ENCODE data around the gene ANKLE2.
"Not testable (repeated sequence)": the region's sequence is repeated elsewhere in the genome, so short reads cannot be mapped to it uniquely, and the experiment has no call there.

ANKLE2 gene

DNA sequence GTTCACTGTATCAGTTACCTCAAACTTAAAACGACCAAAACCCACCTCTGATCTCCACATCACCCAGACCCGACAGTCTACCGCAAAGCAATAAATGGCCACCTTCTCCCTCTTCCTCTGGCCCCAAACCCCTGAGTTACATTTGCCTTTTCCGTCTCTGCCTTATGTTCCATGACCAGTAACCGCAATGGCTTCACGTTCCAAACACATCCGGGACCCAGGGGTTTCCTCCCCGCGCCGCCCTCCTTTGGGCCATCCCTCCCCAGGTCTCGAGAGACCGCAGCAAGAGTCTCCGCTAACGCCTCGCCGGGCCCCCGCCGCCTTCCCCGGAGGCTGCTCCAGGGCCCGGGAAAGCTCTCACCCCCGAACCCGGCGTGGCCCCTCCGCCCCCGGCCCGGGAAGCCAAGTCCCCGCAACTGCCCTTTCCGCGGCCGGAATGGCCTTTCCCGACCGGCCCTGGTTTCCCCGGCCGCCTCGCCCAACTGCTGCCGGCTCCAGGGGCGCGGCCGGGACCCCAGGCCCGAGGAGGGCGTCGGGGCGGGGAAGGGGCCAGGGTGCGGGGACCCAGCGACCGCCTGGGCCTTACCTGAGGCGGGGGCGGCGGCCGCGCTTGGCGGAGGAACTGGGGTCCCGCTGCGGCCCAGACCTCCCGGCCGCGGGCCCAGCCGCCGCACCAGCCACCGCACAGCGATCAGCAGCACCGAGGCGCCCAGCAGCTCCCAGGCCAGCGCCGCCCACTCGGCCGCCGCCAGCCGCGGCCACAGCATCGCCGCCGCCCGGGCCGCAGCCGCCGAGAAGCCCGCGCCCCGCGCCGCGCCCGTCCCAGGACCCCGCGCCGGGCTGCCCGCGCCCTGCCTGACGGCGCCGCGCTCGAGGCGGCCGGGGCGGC, at the start of gene ANKLE2:
Gene ANKLE2 (minus strand): TSS at position 801 of the 889 bp plus-strand sequence. CDS start 34 bp downstream, at position 767.
- peak; percentile 62 for DNase-seq

- DNase-seq, result not testable (repeated sequence)
Measured at GRCh38 chr12:132809391-132809790, 47.8 kb upstream of the ANKLE2 start.

DNA sequence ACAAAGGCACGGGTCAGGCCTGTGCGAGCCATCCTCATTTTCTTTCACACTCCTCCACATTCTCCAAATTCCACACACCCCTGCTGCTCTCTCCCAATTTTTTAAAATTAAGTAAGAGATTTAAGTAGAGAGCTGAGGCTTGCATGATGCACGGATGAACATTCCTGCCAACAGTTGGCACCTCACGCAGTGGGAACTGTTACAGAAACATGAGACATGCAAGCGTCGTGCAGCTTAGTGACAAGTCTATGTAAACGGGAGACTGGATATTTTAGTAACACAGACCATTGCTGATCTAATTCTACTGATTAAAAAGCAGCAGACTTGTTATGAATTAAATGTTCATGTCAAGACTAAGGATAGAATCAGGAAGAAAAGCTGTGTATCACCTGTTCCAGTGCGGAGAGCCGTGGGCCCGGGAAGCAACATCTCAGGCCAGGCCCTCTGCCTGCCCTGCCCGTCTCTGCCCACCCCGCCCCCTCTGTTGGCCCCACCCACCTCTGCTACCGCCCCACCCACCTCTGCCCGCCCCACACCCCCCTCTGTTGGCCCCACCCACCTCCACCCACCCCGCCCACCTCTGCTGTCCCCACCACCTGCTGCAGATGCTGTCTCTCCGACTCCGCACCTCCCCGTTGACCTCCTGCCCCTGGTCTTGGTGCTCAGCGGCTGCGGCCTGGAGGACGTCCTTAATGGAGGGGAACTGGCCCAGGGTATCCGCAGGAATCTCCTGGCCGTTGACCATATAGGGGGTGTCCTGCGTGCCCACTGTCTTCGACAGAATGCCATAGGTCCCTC, 45.9 kb upstream of the ANKLE2 start:
- DNase-seq, result no peak

- no peak for DNase-seq
Measured at GRCh38 chr12:132806857-132807256, 45.2 kb upstream of the ANKLE2 start.

GRCh38 chr12:132804426-132804861, 42.8 kb upstream of the ANKLE2 start:
- DNase-seq, result no peak

DNA sequence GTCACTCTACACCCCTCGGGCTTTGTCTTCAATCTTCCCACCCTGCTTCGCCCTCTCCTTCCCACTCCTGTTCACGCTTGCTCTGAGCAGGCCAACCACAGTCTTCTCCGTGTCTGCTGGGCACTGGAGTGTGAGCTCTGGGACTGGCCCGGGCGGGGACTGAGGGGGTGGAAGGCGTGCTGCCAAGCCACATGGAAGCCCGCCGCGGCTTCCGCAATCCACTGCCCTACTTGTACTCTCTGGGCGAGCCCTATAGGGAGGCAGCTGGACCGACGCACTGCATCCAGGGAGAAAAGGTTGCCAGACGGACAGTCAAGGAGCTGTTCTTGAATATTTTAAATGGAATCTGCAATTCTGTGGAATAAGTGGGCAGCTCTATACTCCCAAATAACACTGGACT, 42.3 kb upstream of the ANKLE2 start:
- no peak for DNase-seq

DNA sequence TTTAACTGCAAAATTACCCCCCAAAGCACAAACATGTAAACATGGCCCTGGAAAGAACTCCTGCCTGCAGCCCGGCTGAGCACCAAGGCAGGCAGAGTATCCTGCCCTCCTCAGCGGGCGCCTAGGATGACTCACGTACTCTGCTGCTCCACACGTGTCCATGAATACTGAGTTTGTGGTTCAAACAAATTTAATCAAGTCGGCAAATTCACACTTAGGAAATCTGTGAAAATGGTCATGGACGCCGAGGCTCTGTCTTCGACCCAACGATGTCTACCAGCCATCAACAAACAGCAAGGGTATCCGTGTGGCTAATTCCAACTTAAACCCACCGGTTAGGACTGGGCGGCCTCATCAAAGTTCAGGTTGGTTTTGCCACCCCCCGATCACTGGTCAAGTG, 41.5 kb upstream of the ANKLE2 start:
- DNase-seq, result no peak

DNA sequence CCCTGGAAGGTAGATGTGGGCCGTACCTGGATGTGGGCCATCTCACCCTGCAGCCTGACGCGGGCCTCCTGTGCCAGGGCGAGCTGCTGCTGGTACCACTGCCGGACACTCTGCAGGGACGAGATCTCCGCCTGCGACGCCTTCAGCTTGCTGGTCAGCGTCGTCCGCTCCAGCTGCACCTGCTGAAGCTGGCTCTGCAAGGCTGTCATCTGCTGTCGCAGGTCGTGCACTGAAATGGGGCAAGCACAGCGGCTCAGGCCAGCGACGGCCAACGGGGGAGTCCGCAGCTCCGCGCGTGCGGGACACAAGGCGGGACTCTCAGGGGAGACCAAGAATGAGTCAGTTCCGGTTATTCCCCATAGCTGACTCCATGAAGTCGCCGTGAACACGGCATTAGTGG, 40.1 kb upstream of the ANKLE2 start:
- DNase-seq, result no peak

DNA sequence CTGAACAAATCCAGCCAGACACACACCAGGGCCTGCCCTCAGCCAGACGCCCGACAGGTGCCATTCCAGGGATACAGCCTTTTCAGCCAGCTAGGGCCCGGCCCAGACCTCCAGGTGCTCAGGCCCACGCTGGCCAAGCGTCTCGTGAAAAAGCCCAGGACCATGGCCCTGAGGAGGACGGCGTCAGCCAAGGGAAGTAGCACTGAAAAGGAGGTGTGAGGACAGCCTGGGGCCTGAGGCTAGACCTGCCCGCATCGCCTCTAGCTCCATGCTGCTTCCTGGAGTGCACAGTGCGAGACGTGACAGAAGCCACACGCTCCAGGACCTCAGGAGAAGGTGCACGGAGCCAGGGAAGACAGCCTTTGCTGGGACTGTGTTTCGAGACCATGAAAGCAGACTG, 37.2 kb upstream of the ANKLE2 start:
- DNase-seq, result no peak

- DNase-seq, result no peak
Measured at GRCh38 chr12:132797820-132798570, 36.4 kb upstream of the ANKLE2 start.

DNA sequence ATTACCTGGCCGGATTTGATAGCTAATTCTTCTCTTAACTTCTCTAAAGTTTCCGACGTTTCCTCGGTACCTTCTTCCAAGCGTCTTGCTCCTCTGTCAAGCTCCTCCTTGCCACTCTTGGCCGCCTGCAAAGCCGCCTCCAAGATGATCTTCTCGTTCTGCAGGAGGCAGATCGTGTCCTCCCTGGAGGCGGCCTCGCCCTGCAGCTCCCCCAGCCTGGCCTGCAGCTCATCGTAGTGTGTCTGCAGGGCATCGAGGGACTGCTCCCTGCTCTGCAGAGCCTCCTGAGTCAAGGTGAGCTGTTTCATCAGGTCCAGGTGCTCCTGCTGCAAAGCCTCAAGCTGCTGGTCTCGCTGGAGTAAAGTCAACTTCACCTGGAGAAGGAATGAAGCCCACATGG, 34.2 kb upstream of the ANKLE2 start:
- DNase-seq, result no peak

GRCh38 chr12:132791940-132792339, 30.3 kb upstream of the ANKLE2 start:
- not testable (repeated sequence) for DNase-seq

DNA sequence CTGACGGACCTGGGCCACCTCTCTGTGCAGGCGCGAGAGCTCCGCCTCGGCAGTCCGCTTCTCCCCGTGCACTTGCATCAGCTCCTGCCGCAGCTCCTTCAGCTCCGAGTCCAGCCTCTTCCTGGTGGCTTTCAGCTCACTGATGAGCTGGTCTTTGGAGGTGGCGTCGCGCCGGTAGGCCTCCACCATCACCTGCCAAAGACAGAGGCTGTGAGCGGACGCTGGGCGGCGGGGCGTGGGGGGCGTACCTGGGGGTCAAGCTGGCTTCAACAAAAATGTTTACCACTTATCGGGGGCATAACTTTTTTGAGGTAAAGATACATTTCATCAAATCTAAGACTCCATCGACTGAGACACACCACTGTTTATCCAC, 27.5 kb upstream of the ANKLE2 start:
- DNase-seq, result no peak

DNA sequence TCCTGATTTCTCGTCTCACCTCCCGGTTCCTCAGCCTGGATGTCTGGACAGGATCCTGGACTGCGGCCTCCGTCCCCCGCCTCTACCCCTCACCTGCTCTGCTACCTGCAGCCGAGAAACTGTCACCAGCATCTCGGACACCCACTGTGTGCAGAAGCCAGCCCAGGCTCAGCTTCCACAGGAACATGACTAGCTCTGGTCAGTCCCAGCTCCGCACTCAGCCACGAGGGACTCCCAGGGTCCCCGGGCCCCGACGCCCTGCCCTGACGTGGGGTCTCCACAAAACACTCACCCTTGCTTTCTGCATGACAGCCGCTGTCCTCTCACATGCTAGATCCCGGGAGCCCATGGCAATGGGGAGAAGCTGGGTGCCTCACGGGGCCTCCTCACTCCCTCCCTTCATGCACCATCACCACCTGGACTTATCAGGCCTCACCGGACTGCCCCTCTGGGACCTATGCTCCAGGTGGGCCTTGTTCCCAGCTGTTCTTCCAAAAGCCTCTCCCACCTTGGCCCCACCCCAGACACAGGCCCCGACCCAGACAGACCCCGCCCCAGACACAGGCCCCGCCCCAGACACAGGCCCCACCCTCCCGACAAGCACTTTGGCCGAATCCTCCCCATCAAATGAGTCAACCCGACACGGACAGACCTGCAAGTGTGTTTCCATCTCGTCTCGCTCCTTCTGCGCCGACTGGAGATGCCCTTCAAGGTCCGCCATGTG, 26.9 kb upstream of the ANKLE2 start:
- no peak for DNase-seq

DNA sequence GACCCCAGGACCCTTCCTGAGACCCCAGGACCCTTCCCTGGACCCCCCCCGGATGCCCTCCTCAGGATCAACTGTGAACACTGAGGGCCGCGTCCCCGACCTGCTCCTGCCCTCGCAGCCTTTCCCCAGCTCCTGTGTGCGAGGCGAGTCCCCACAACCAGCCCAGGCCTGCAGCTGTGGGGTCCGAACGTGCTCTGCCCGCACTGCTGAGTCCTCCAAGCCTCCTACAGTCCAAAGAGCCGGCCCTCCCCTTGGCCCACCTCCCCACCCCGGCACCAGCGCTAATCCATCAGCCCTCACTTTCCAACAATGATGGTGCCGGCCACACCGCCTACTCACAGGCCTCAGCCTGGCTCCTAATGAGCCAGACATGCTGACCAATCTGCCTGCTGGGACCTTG, 26.2 kb upstream of the ANKLE2 start:
- no peak for DNase-seq

- no peak for DNase-seq
Measured at GRCh38 chr12:132786192-132786591, 24.6 kb upstream of the ANKLE2 start.

DNA sequence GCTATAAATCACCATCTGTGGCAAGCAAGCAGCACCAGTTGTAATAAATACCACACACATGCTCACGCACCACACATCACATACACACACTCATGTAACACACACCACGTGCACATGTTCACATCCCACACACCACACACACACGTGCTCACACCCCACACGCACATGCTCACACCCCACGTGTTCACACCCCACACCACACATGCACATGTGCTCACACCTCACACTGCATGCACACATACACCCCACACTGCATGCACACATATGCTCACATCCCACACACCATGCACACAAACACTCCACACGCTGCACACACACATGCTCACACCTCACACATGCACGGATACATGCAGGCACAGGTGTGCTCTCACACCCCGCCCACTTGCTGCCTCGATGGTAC, 22.9 kb upstream of the ANKLE2 start:
- DNase-seq, result no peak

DNA sequence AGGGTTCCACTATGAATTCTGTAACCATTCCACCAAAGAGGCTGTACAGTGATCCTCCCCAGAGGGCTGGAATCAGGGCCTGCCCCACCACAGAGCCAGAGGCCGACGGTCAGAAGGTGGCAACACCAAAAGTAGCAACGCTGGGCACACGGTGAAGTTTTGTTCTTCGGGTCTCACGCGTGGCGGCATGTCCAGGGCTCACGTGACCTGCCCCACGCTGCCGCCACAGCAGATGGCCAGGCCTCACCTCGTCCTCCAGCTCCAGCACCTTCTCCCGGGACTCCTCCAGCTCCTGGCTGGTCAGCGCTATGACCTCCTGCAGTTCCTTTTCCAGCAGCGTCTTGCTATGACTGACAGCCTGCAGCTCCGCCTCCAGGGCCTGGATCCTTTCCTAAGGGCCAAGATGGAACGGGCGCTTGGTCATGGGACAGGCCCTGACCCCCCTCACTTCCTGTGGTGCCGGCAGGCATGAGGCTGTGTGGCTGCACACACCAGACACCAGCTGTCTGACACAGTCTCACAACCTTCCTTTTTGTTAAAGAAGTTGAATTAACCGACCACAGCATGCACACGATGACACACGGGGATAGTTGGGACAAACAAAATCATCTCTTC, 22.4 kb upstream of the ANKLE2 start:
- no peak for DNase-seq

DNA sequence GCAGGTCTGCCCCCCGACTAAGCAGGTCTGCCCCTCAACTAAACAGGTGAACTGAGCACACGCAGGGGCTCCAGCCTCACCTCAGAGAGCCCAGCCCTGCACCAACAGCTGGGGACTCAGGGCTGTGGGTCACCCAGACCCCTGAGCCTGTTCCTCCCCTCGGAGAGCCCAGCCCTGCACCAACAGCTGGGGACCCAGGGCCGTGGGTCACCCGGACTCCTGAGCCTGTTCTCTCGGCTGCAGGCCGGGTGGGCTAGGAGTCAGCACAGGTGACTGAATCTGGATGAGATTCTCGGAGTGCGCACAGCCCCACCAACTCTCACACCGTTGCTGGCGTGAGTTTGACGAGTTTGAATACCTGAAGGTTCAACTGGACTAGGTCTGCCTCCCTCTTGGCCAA, 20.3 kb upstream of the ANKLE2 start:
- DNase-seq, result no peak

DNA sequence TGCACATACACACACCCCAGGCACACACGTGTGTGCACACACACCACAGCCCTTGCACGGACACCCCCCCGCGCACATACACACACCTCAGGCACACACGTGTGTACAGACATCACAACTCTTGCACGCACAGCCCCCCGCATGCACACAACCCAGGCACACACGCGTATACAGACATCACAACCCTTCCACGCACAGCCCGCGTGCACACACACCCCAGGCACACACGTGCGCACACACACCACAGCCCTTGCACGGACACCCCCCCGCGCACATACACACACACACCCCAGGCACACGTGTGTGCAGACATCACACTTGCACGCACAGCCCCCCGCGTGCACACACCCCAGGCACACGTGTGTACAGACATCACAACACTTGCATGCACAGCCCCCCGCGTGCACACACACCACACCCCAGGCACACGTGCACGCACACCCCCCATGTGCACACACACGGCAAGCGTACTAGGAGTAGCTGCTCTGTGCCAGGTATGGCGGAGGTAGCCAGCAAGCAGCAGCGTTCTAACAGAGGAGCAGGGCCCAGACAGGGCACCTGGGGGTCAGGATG, 18.2 kb upstream of the ANKLE2 start:
- no peak for DNase-seq

- DNase-seq, result no peak
Measured at GRCh38 chr12:132777614-132778013, 16.0 kb upstream of the ANKLE2 start.

All from left hindlimb (tissue), 1 donor.